Heart left ventricle (tissue), 16 donors: ENCODE results near the gene DDX10. TPM values are rescaled to one million over a fixed set of nuclear protein-coding genes. Genes with fewer than 3 reads are reported as not detected.
A peak's percentile ranks its signal among the peaks of the same experiment; 100 is the strongest.

Experiments used
- ATAC-seq, 4 donors: fragments of 200-7000 bp; cut with Tn5 transposase; one replicate each; pipeline ENCODE4 v1.9.1; 2020 to 2022; ENCODE audit warnings: moderate library complexity in 4 of 4, mild to moderate bottlenecking in 3 of 4, moderate number of reproducible peaks in 1 of 4
- DNase-seq, 5 donors: peaks; one replicate each; pipeline ENCODE4 v3.0.0-alpha.2; 2020
- H3K27ac ChIP-seq, 12 donors: fragments of 200-600 bp; sonication (generic) in 4 of 12; one replicate each; pipeline versions ENCODE4 v1.5.0 to v1.8.0; 2016 to 2022; ENCODE audit warnings: mild to moderate bottlenecking in 2 of 12
- H3K27me3 ChIP-seq, 9 donors: fragments of 200-600 bp; sonication (generic) in 2 of 9; one replicate each; pipeline versions ENCODE4 v1.5.1 to v1.8.0; 2016 to 2022; ENCODE audit warnings: mild to moderate bottlenecking in 3 of 9
- H3K36me3 ChIP-seq, 9 donors: fragments of 200-600 bp; sonication (generic) in 2 of 9; one replicate each; pipeline versions ENCODE4 v1.5.0 to v1.8.0; 2018 to 2022; ENCODE audit warnings: mild to moderate bottlenecking in 2 of 9
- H3K4me1 ChIP-seq, 12 donors: fragments of 200-600 bp; sonication (generic) in 4 of 12; one replicate each; pipeline versions ENCODE4 v1.5.0 to v1.8.0; 2016 to 2022; ENCODE audit warnings: mild to moderate bottlenecking in 3 of 12
- H3K4me3 ChIP-seq, 12 donors: fragments of 200-600 bp; sonication (generic) in 4 of 12; one replicate each; pipeline versions ENCODE4 v1.5.0 to v1.8.0; 2017 to 2022; ENCODE audit warnings: mild to moderate bottlenecking in 9 of 12, moderate library complexity in 4 of 12
- H3K9me3 ChIP-seq, 12 donors: fragments of 200-600 bp; sonication (generic) in 4 of 12; one replicate each; pipeline versions ENCODE4 v1.5.0 to v1.8.0; 2016 to 2022; ENCODE audit warnings: mild to moderate bottlenecking in 1 of 12
- CTCF ChIP-seq, 12 donors: fragments of 200-600 bp; sonication (generic) in 4 of 12; IDR thresholded peaks; one replicate each; pipeline versions ENCODE4 v1.5.0 to v1.8.0; 2018 to 2022; ENCODE audit warnings: antibody characterized with exemption in 12 of 12, mild to moderate bottlenecking in 5 of 12
- POLR2A ChIP-seq, 2 donors: fragments of 450-650 bp; IDR thresholded peaks; one replicate each; pipeline ENCODE4 v1.6.1; 2017; ENCODE audit warnings: antibody characterized with exemption in 2 of 2, mild to moderate bottlenecking in 2 of 2, moderate library complexity in 2 of 2
- WGBS, 4 donors: extraction: QIAGEN DNeasy Blood & Tissue Kit in 2 of 4; methylation state at CpG; one replicate each; pipeline versions ENCODE4 v1.1.5 to v1.1.7; 2013 to 2018; 5-methylcytosine and 5-hydroxymethylcytosine counted together
- intact Hi-C, 10 donors: fragments of 100-400 bp; cut with DNase I; formaldehyde crosslinking; loops; one replicate each; pipeline versions ENCODE4 v1.11.1 to v1.14.2; 2022
- polyA plus RNA-seq, 2 donors: library from polyadenylated mRNA; stranded (reverse); fragments of 200-250 nt; gene quantifications; one replicate each; pipeline ENCODE4 v1.2.3, GENCODE V29; 2013
- total RNA-seq, 9 donors: library from RNA; depleted of rRNA in 2 of 9; stranded (reverse); fragments of >200 nt in 2 of 9; fragmentation: NEBNext Ultra II Directional in 3 of 9; extraction: Animal tissue kit (Norgen Biotek cat#: 25700) in 3 of 9; gene quantifications; one replicate each; pipeline versions ENCODE4 v1.1.0 to v1.2.4, GENCODE V29; 2016 to 2023
- donor health status: ischemic (EF 13 %, LVEDD 7.1; RV severe dilation, severe dysfunction).
- donor health status: healthy with polysubstance abuse.
- donor health status: DM: no; HTN: yes; CAD: no.
- donor health status: DM: no; HTN: no; CAD: no.
- donor health status: ischemic (EF 25% LVEDD 6.9; RV normal size, moderate dysfunction).
- donor health status: ischemic (EF 25% LVEDD 5.7; RV mildly dilated, moderate dysfunction).
- donor health status: healthy.
- donor health status: DM: yes; HTN: yes; CAD: no.
- donor health status: ischemic (EF 35%, LVEDD 5.7; RV mildly dilated, moderate dysfunction).
- donor health status: nonischemic (EF 11% LVEDD 7.7; RV severe dilation, severe dysfunction).
- donor health status: DM: yes; HTN: yes; CAD: no.
- donor health status: PGD.
- donor health status: ischemic (EF 29% LVEDD 5.4; RV normal size, mild dysfunction).
- donor health status: nonischemic (EF 23%, LVEDD 6.1; RV moderate dilation, normal function).

Gene DDX10
- total and polyA plus RNA-seq, 11 donors = 8.3 to 17.2 (median 12.1) TPM

DNA sequence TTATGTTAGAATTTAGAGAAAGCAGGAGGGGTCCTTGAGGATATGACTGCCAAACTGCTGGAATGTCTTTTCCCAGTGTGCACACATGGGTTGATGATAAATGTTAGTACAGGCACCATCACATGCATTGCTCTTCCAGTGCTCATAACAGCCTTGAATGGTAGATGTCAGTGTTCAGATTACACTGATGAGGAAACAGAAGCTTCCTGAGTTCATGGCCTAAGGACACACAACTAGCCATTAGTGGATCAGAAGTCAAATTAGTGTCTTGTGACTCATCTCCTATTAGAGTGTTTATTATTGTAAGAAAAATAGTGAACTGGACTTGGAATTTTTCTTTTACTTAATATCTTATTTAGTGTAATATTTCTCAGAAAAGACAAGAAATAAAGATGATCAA, 241.5 kb downstream of the DDX10 start:
- peak in 3 of 4 donors; percentile 49 to 70 (median 60) for ATAC-seq

GRCh38 chr11:108906826-108907225, 242.0 kb downstream of the DDX10 start:
- Histone ChIP-seq H3K4me3 (no peak overlapping the region), H3K9me3 (no peaks in the 10 kb centered on the region), H3K27me3 (no peaks in the 10 kb centered on the region), H3K4me1 (peaks cover 0 to 10% (median 1%) of the 10 kb centered on the region in 12 donors), H3K27ac (no peak overlapping the region), H3K36me3 (no peaks in the 10 kb centered on the region)
- DNase-seq (no peak), ATAC-seq (no peak)
- TF ChIP-seq POLR2A (IDR thresholded peaks at IDR 0.05) = no peak
- TF ChIP-seq CTCF (IDR thresholded peaks at IDR 0.05) = no peak
- 54 to 77% (median 62%) methylated on average over 2 of the region's 2 CpGs for WGBS, 4 donors
- intact Hi-C loops = no loop called here

More for the DNA sequence above, 241.5 kb downstream of the DDX10 start:
- TF ChIP-seq POLR2A (IDR thresholded peaks at IDR 0.05) (no peak), CTCF (IDR thresholded peaks at IDR 0.05) (no peak)
- no peaks in the 10 kb centered on the region for H3K9me3 ChIP-seq
- no peak overlapping the region for H3K4me3 ChIP-seq
- no peaks in the 10 kb centered on the region for H3K27me3 ChIP-seq
- no peaks in the 10 kb centered on the region for H3K36me3 ChIP-seq
- H3K4me1 ChIP-seq = peaks cover 0 to 10% (median 1%) of the 10 kb centered on the region in 12 donors
- DNase-seq = no peak
- H3K27ac ChIP-seq = no peak overlapping the region
- intact Hi-C loops = no loop called here

- TF ChIP-seq POLR2A (IDR thresholded peaks at IDR 0.05) (no peak), CTCF (IDR thresholded peaks at IDR 0.05) (no peak)
- 90 to 99% (median 97%) methylated on average over 3 to 5 of the region's 5 CpGs for WGBS, 4 donors
- Histone ChIP-seq H3K9me3 (no peaks in the 10 kb centered on the region), H3K4me1 (peaks cover 0 to 21% (median 6%) of the 10 kb centered on the region in 12 donors), H3K27ac (no peak overlapping the region), H3K4me3 (no peak overlapping the region), H3K27me3 (no peaks in the 10 kb centered on the region), H3K36me3 (no peaks in the 10 kb centered on the region)
- ATAC-seq (no peak), DNase-seq (no peak)
- intact Hi-C loops = no loop called here
Measured at GRCh38 chr11:108909041-108909440, 244.2 kb downstream of the DDX10 start.

DNA sequence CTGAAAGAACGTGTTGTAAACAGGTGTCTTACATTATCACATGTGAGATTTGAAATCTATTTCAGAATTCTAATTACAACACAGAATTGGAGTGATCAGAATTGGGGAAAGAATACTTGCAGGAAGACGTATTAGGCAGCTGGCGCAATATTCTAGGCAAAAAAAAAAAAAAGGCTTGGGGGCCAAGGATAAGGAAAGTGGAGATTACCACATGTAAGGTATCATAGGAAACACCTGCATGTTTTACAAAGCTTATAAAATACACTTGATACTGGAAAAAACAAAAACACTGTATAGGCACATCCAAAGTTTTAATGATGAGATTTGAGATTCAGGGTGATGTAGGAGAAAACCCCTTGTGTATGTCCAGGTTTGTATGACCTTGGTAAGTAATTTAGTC, 245.1 kb downstream of the DDX10 start:
- intact Hi-C loops = no loop called here
- no peak overlapping the region for H3K4me3 ChIP-seq
- WGBS, 4 donors = 89 to 94% (median 94%) methylated on average over 3 of the region's 3 CpGs
- TF ChIP-seq POLR2A (IDR thresholded peaks at IDR 0.05) (no peak), CTCF (IDR thresholded peaks at IDR 0.05) (no peak)
- H3K9me3 ChIP-seq = no peaks in the 10 kb centered on the region
- H3K36me3 ChIP-seq = no peaks in the 10 kb centered on the region
- H3K4me1 ChIP-seq = peaks cover 0 to 21% (median 6%) of the 10 kb centered on the region in 12 donors
- no peak overlapping the region for H3K27ac ChIP-seq
- H3K27me3 ChIP-seq = no peaks in the 10 kb centered on the region
- ATAC-seq = no peak
- DNase-seq = no peak
